K562 (cell line): ENCODE data around the gene CD37. TPM values are rescaled to one million over a fixed set of nuclear protein-coding genes. Genes with fewer than 3 reads are reported as not detected.

ENCODE experiments used
- ATAC-seq: fragments of 200-7000 bp; cut with Tn5 transposase; 3 replicates; pipeline ENCODE4 v1.9.1; 2020; ENCODE audit warnings: moderate library complexity
- BruUV-seq: library from RNA; stranded (reverse); fragments of 400-500 nt; replicated peaks from 2 replicates; lab custom pipeline; 2021; lab: Mats Ljungman, UMichigan
- CTCF ChIA-PET: fragments of 300-600 bp; formaldehyde crosslinking; extraction: SDS; loops from one replicate; lab custom pipeline; 2021; ENCODE audit warnings: low intra/inter-chr PET ratio; lab: Yijun Ruan, JAX
- POLR2A ChIA-PET: fragments of 300-600, 350-650 bp; sonication (Branson Sonifier 250); formaldehyde crosslinking; extraction: SDS; loops from one replicate; lab custom pipeline; 2021; ENCODE audit warnings: antibody characterized with exemption, inconsistent platforms; lab: Yijun Ruan, JAX
- DNase-seq, 4 experiments: peaks; one replicate each; pipeline versions ENCODE4 v3.0.0 to v3.0.0-alpha.2; 2011 to 2018; ENCODE audit warnings: low spot score in 3 of 4, mixed read lengths in 3 of 4; ENCODE audit errors: extremely low read depth in 1 of 4
- FAIRE-seq: peaks from 2 replicates; lab custom pipeline; 2011; peaks lifted over from hg19 to GRCh38; lab: Jason Lieb, UNC
- H2AFZ ChIP-seq: 2 replicates; pipeline ENCODE4 v1.6.0; 2011; ENCODE audit warnings: low read depth, low read length, control low read depth, inconsistent platforms
- H3K27ac ChIP-seq: fragments of 200-600 bp; 3 replicates; pipeline ENCODE4 v1.8.0; 2011; ENCODE audit warnings: low read depth, mild to moderate bottlenecking, control low read depth, inconsistent platforms, low read length, moderate library complexity, mixed read lengths; ENCODE audit errors: extremely low read depth
- H3K27me3 ChIP-seq, 2 experiments: fragments of 300-600 bp in 1 of 2; 2 replicates in 1 of 2; 3 replicates in 1 of 2; pipeline versions ENCODE4 v1.6.0 to v1.8.0; 2011; ENCODE audit warnings: inconsistent platforms in 2 of 2, low read length in 2 of 2, mild to moderate bottlenecking in 1 of 2, mixed read lengths in 1 of 2, moderate library complexity in 1 of 2; ENCODE audit not compliant: control insufficient read depth in 2 of 2, insufficient read depth in 2 of 2
- H3K36me3 ChIP-seq: fragments of 300-600 bp; 3 replicates; pipeline ENCODE4 v1.8.0; 2011; ENCODE audit warnings: mild to moderate bottlenecking, low read length, inconsistent platforms; ENCODE audit not compliant: control insufficient read depth, insufficient read depth
- H3K4me1 ChIP-seq, 2 experiments: fragments of 200-600 bp in 1 of 2; replicated peaks in 1 of 2; 2 replicates in 1 of 2; 3 replicates in 1 of 2; pipeline versions ENCODE4 v1.5.1 to v1.8.0; 2011; ENCODE audit warnings: inconsistent platforms in 2 of 2, low read length in 2 of 2, mild to moderate bottlenecking in 1 of 2, mixed read lengths in 1 of 2, moderate library complexity in 1 of 2; ENCODE audit not compliant: control insufficient read depth in 2 of 2, insufficient read depth in 2 of 2
- H3K4me2 ChIP-seq: 2 replicates; pipeline ENCODE4 v1.6.1; 2011; ENCODE audit warnings: low read length, control low read depth, inconsistent platforms, mixed read lengths; ENCODE audit not compliant: insufficient read depth
- H3K4me3 ChIP-seq: fragments of 200-600 bp; sonication (generic), shearing (Covaris generic); 2 replicates; pipeline ENCODE4 v1.5.1; 2016; ENCODE audit warnings: control low read depth, inconsistent platforms
- H3K79me2 ChIP-seq: fragments of 200-600 bp; 3 replicates; pipeline ENCODE4 v1.8.0; 2011; ENCODE audit warnings: low read length, inconsistent platforms; ENCODE audit not compliant: control insufficient read depth, insufficient read depth
- H3K9ac ChIP-seq, 2 experiments: 2 replicates each; pipeline versions ENCODE4 v1.6.0 to v1.6.1; 2011; ENCODE audit warnings: low read depth in 2 of 2, low read length in 2 of 2, control low read depth in 1 of 2, inconsistent platforms in 1 of 2, mild to moderate bottlenecking in 1 of 2, mixed read lengths in 1 of 2; ENCODE audit not compliant: insufficient read depth in 1 of 2
- H3K9me1 ChIP-seq: one replicate; pipeline ENCODE4 v1.6.0; 2011; ENCODE audit warnings: inconsistent platforms, mild to moderate bottlenecking, low read length, moderate library complexity; ENCODE audit not compliant: control insufficient read depth, insufficient read depth
- H3K9me3 ChIP-seq: replicated peaks from 2 replicates; pipeline ENCODE4 v1.5.1; 2011; ENCODE audit warnings: low read depth, low read length, inconsistent platforms; ENCODE audit not compliant: control insufficient read depth, insufficient read depth
- H4K20me1 ChIP-seq: replicated peaks from 2 replicates; pipeline ENCODE4 v1.6.1; 2011; ENCODE audit warnings: low read length, inconsistent platforms, mixed read lengths; ENCODE audit not compliant: control insufficient read depth, insufficient read depth
- ESRRA ChIP-seq: fragments of 450-650 bp; IDR thresholded peaks from 2 replicates; pipeline ENCODE4 v1.6.1; 2014; ENCODE audit warnings: low read depth, mild to moderate bottlenecking, moderate library complexity, borderline replicate concordance
- FOS ChIP-seq: IDR thresholded peaks from 3 replicates; pipeline ENCODE4 v1.6.1; 2011; ENCODE audit not compliant: insufficient read length; ENCODE audit errors: extremely low read depth
- FOXA1 ChIP-seq: fragments of 450-650 bp; IDR thresholded peaks from 2 replicates; pipeline ENCODE4 v1.6.1; 2016; ENCODE audit warnings: mild to moderate bottlenecking, borderline replicate concordance
- HIVEP1 ChIP-seq: fragments of 250-450 bp; sonication (Bioruptor Pico); IDR thresholded peaks from 2 replicates; pipeline ENCODE4 v1.4.0; 2020; ENCODE audit warnings: mild to moderate bottlenecking
- HLTF ChIP-seq: fragments of 450-650 bp; IDR thresholded peaks from 2 replicates; pipeline ENCODE4 v1.6.1; 2016
- PHF20 ChIP-seq: fragments of 450-650 bp; IDR thresholded peaks from 2 replicates; pipeline ENCODE4 v1.6.1; 2018; ENCODE audit not compliant: partially characterized antibody
- POLR2A ChIP-seq: fragments of 450-650 bp; conservative IDR thresholded peaks from 2 replicates; pipeline ENCODE4 v1.6.1; 2016
- RFX1 ChIP-seq: fragments of 450-650 bp; IDR thresholded peaks from 2 replicates; pipeline ENCODE4 v1.6.1; 2016; ENCODE audit warnings: mild to moderate bottlenecking, moderate library complexity
- SMC3 ChIP-seq: conservative IDR thresholded peaks from 2 replicates; pipeline ENCODE4 v1.6.1; 2011; ENCODE audit warnings: low read depth, low read length, improper control_type of control experiment; ENCODE audit not compliant: insufficient read depth
- ZNF436 ChIP-seq: fragments of 250-450, 450-650 bp; sonication (Bioruptor Pico); formaldehyde crosslinking; IDR thresholded peaks from 2 replicates; pipeline ENCODE4 v1.7.0; 2020; ENCODE audit warnings: mild to moderate bottlenecking
- ZNF707 ChIP-seq: fragments of 250-450 bp; sonication (Bioruptor Pico); conservative IDR thresholded peaks from 2 replicates; pipeline ENCODE4 v1.8.0; 2022; ENCODE audit warnings: inconsistent platforms, mild to moderate bottlenecking, moderate library complexity
- WGBS: fragments of 100-300 bp; shearing (Covaris generic); methylation state at CpG from one replicate; pipeline ENCODE4 v1.1.6; 2016; ENCODE audit warnings: low coverage, mixed read lengths; ENCODE audit not compliant: insufficient coverage; ENCODE audit errors: missing lambda C conversion rate; 5-methylcytosine and 5-hydroxymethylcytosine counted together
- in situ Hi-C: fragments of 300-500 bp; cut with MboI; formaldehyde crosslinking; loops from 4 replicates; pipeline ENCODE4 v1.15.0; 2018; ENCODE audit warnings: inconsistent platforms, mixed read lengths
- intact Hi-C: fragments of 100-400 bp; cut with micrococcal nuclease; formaldehyde crosslinking; loops from 2 replicates; pipeline ENCODE4 v1.14.2; 2022
- polyA plus RNA-seq, 8 experiments: library from polyadenylated mRNA; depleted of rRNA in 4 of 8; stranded (reverse) in 5 of 8; unstranded in 3 of 8; fragments of >200 nt; fragmentation: Nextera tagmentation in 2 of 8; fragmentation: Illumina TruSeq in 1 of 8; extraction: Ambion mirVana in 2 of 8; extraction: Trizol in 1 of 8; gene quantifications; 2 replicates each; pipeline versions ENCODE4 v1.2.1 to v1.2.3, GENCODE V29; 2011 to 2014; ENCODE audit warnings: inconsistent platforms in 1 of 8, missing spikeins in 1 of 8
- total RNA-seq, 7 experiments: library from RNA; depleted of rRNA in 6 of 7; stranded (reverse); fragments of >200 nt in 6 of 7; fragmentation: Illumina TruSeq in 2 of 7; extraction: Trizol in 2 of 7; gene quantifications; 2 replicates each; pipeline versions ENCODE4 v1.2.1 to v1.2.3, GENCODE V29; 2011 to 2021; ENCODE audit warnings: low replicate concordance in 1 of 7
- TF ChIP-seq, protein P1 (sequence below): sonication (generic); formaldehyde crosslinking; IDR thresholded peaks from 2 replicates; pipeline ENCODE4 v1.9.0; 2022; ENCODE audit warnings: mild to moderate bottlenecking, missing genetic modification reagents
- TF ChIP-seq, protein P2 (sequence below), 2 experiments: fragments of 450-650 bp; conservative IDR thresholded peaks; 2 replicates each; pipeline ENCODE4 v1.6.1; 2017; ENCODE audit warnings: mild to moderate bottlenecking in 2 of 2, moderate library complexity in 2 of 2

Gene CD37
- total and polyA plus RNA-seq, 9 of the 15 experiments (the other 6 are each of a cell fraction or from before 2014, with no cell fraction given) = 2.5 to 19.0 (median 7.4) TPM

DNA sequence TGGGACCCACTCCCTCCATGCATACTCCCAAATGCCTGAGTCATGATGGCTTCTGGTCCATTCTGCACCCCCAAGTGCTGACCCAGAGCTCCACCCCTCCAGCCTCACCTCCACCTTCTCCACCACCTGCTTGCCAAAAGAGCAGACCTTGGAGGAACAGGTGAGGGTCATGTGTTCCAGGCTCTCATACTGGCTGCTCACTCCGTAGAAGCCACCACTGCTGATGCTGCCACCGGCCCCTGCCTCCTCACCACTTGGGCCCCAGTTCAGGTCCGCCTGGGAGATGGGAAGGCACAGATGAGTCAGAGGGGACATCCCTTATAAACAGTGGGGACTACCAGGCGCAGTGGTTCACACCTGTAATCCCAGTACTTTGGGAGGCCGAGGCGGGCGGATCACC is 7.9 kb downstream of the CD37 start:
- POLR2A ChIA-PET = no interaction called here
- intact Hi-C loops = no loop called here
- ATAC-seq = no peak

More for the DNA sequence above, 7.9 kb downstream of the CD37 start:
- Histone ChIP-seq H3K36me3 (peaks cover 39% of the 10 kb centered on the region; the same call in 2 of the 3 replicates), H3K4me1 (peaks cover 19 to 28% of the 10 kb centered on the region in 2 experiments), H3K9ac (no peak overlapping the region), H3K79me2 (no peaks in the 10 kb centered on the region), H2AFZ (no peak overlapping the region), H3K4me3 (no peak overlapping the region), H3K9me1 (no peaks in the 10 kb centered on the region), H3K27ac (no peak overlapping the region), H3K4me2 (no peak overlapping the region), H4K20me1 (no peaks in the 10 kb centered on the region), H3K9me3 (no peaks in the 10 kb centered on the region), H3K27me3 (no peaks in the 10 kb centered on the region)
- FAIRE-seq (no peak), DNase-seq (no peak)
- in situ Hi-C loops = no loop called here
- no TSS peak for BruUV-seq
- CTCF ChIA-PET = no interaction called here
- TF ChIP-seq ZNF707 (CRISPR knock-in tag) = no peak
- TF ChIP-seq PHF20 = no peak
- TF ChIP-seq HIVEP1 = no peak
- TF ChIP-seq, protein P1, sequence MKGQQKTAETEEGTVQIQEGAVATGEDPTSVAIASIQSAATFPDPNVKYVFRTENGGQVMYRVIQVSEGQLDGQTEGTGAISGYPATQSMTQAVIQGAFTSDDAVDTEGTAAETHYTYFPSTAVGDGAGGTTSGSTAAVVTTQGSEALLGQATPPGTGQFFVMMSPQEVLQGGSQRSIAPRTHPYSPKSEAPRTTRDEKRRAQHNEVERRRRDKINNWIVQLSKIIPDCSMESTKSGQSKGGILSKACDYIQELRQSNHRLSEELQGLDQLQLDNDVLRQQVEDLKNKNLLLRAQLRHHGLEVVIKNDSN (CRISPR knock-in tag) = no peak
- no peak for TF ChIP-seq FOXA1
- TF ChIP-seq ZNF436 = no peak
- no peak for TF ChIP-seq SMC3
- no peak for TF ChIP-seq ESRRA
- TF ChIP-seq, protein P2, sequence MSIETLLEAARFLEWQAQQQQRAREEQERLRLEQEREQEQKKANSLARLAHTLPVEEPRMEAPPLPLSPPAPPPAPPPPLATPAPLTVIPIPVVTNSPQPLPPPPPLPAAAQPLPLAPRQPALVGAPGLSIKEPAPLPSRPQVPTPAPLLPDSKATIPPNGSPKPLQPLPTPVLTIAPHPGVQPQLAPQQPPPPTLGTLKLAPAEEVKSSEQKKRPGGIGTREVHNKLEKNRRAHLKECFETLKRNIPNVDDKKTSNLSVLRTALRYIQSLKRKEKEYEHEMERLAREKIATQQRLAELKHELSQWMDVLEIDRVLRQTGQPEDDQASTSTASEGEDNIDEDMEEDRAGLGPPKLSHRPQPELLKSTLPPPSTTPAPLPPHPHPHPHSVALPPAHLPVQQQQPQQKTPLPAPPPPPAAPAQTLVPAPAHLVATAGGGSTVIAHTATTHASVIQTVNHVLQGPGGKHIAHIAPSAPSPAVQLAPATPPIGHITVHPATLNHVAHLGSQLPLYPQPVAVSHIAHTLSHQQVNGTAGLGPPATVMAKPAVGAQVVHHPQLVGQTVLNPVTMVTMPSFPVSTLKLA (conservative IDR thresholded peaks at IDR 0.05) = no peak
- TF ChIP-seq FOS = no peak
- no peak for TF ChIP-seq HLTF
- TF ChIP-seq RFX1 = no peak
- TF ChIP-seq POLR2A = no peak
- WGBS = 94% methylated on average over 5 of the region's 7 CpGs
